DOHH2 (cell line): Measurements from ENCODE around the gene FAM83F.

Experiments
- H3F3A ChIP-seq: fragments of 200-600 bp; sonication (generic), shearing (Covaris generic); 2 replicates; pipeline ENCODE4 v1.6.0; 2016; ENCODE audit warnings: antibody characterized with exemption, mild to moderate bottlenecking; ENCODE audit not compliant: control insufficient read depth, insufficient read depth
- H3K27ac ChIP-seq: fragments of 200-600 bp; sonication (generic); 2 replicates; pipeline ENCODE4 v1.5.1; 2014; ENCODE audit warnings: low read depth, mild to moderate bottlenecking, low read length, moderate library complexity
- H3K27me3 ChIP-seq: fragments of 200-600 bp; sonication (generic); 2 replicates; pipeline ENCODE4 v1.6.1; 2014; ENCODE audit warnings: mild to moderate bottlenecking, low read length, mixed read lengths; ENCODE audit not compliant: control insufficient read depth
- H3K36me3 ChIP-seq: fragments of 200-600 bp; sonication (generic); 2 replicates; pipeline ENCODE4 v1.6.1; 2014; ENCODE audit warnings: mild to moderate bottlenecking, low read length, moderate library complexity, mixed read lengths; ENCODE audit not compliant: control insufficient read depth
- H3K4me1 ChIP-seq: fragments of 200-600 bp; sonication (generic); 2 replicates; pipeline ENCODE4 v1.6.1; 2014; ENCODE audit warnings: mild to moderate bottlenecking, low read length, mixed read lengths; ENCODE audit not compliant: control insufficient read depth
- H3K4me2 ChIP-seq: fragments of 200-600 bp; sonication (generic); 2 replicates; pipeline ENCODE4 v1.6.0; 2014; ENCODE audit warnings: mild to moderate bottlenecking, low read length, moderate library complexity
- H3K4me3 ChIP-seq: fragments of 200-600 bp; sonication (generic); 2 replicates; pipeline ENCODE4 v1.5.1; 2014; ENCODE audit warnings: mild to moderate bottlenecking, low read length, mixed read lengths
- H3K79me2 ChIP-seq: fragments of 200-600 bp; sonication (generic); 2 replicates; pipeline ENCODE4 v1.6.1; 2014; ENCODE audit warnings: mild to moderate bottlenecking, low read length, mixed read lengths; ENCODE audit not compliant: control insufficient read depth
- H3K9me2 ChIP-seq: fragments of 200-600 bp; sonication (generic); replicated peaks from 2 replicates; pipeline ENCODE4 v1.6.1; 2014; ENCODE audit warnings: mild to moderate bottlenecking, low read length, mixed read lengths; ENCODE audit not compliant: control insufficient read depth
- H3K9me3 ChIP-seq: fragments of 200-600 bp; sonication (generic); 2 replicates; pipeline ENCODE4 v1.6.1; 2014; ENCODE audit warnings: antibody characterized with exemption, low read length, mixed read lengths; ENCODE audit not compliant: control insufficient read depth, insufficient read depth
- H4K20me1 ChIP-seq: fragments of 200-600 bp; sonication (generic); 2 replicates; pipeline ENCODE4 v1.6.0; 2014; ENCODE audit warnings: low read depth, mild to moderate bottlenecking, antibody characterized with exemption, low read length, moderate library complexity; ENCODE audit not compliant: control insufficient read depth, insufficient read depth
- CTCF ChIP-seq: fragments of 200-600 bp; sonication (generic); IDR thresholded peaks from one replicate; pipeline ENCODE4 v1.5.1; 2014; ENCODE audit warnings: antibody characterized with exemption, mild to moderate bottlenecking, low read depth, low read length; ENCODE audit not compliant: poor library complexity, severe bottlenecking
- EZH2phosphoT487 ChIP-seq: fragments of 200-600 bp; sonication (generic); IDR thresholded peaks from 2 replicates; pipeline ENCODE4 v1.6.1; 2017; ENCODE audit warnings: borderline replicate concordance, mild to moderate bottlenecking, antibody characterized with exemption, low read length, moderate library complexity, mixed read lengths

Gene FAM83F

GRCh38 chr22:40077646-40078016, 82.9 kb downstream of the FAM83F start:
- TF ChIP-seq CTCF, result no peak
- TF ChIP-seq EZH2phosphoT487, result no peak
- Histone ChIP-seq H3K9me2 (no peaks in the 10 kb centered on the region), H3K4me2 (no peak overlapping the region), H3K36me3 (no peaks in the 10 kb centered on the region), H3K27me3 (no peaks in the 10 kb centered on the region), H3K27ac (no peak overlapping the region), H3F3A (no peaks in the 10 kb centered on the region), H3K79me2 (peaks cover 62% of the 10 kb centered on the region), H3K4me3 (no peak overlapping the region), H3K9me3 (no peaks in the 10 kb centered on the region), H4K20me1 (no peaks in the 10 kb centered on the region), H3K4me1 (0 out of 2 replicates have a peak, but pooled peaks cover 7% of the 10 kb centered on the region)

GRCh38 chr22:40081662-40082061, 86.9 kb downstream of the FAM83F start:
- H4K20me1 ChIP-seq, result no peaks in the 10 kb centered on the region
- TF ChIP-seq EZH2phosphoT487 (no peak), CTCF (no peak)
- no peaks in the 10 kb centered on the region for H3K9me2 ChIP-seq
- H3K36me3 ChIP-seq, result no peaks in the 10 kb centered on the region
- no peaks in the 10 kb centered on the region for H3F3A ChIP-seq
- H3K4me3 ChIP-seq, result no peak overlapping the region
- H3K4me1 ChIP-seq, result 0 out of 2 replicates have a peak, but pooled peaks cover 5% of the 10 kb centered on the region
- peaks cover 71% of the 10 kb centered on the region for H3K79me2 ChIP-seq
- no peaks in the 10 kb centered on the region for H3K27me3 ChIP-seq
- H3K27ac ChIP-seq, result no peak overlapping the region
- H3K9me3 ChIP-seq, result no peaks in the 10 kb centered on the region
- H3K4me2 ChIP-seq, result no peak overlapping the region

GRCh38 chr22:40082184-40082583, 87.4 kb downstream of the FAM83F start:
- H3K4me3 ChIP-seq, result no peak overlapping the region
- no peaks in the 10 kb centered on the region for H3K27me3 ChIP-seq
- H3K9me2 ChIP-seq, result no peaks in the 10 kb centered on the region
- no peaks in the 10 kb centered on the region for H3K9me3 ChIP-seq
- H3K4me1 ChIP-seq, result 0 out of 2 replicates have a peak, but pooled peaks cover under 1% of the 10 kb centered on the region
- no peaks in the 10 kb centered on the region for H3F3A ChIP-seq
- TF ChIP-seq CTCF (no peak), EZH2phosphoT487 (no peak)
- H4K20me1 ChIP-seq, result no peaks in the 10 kb centered on the region
- H3K27ac ChIP-seq, result no peak overlapping the region
- no peak overlapping the region for H3K4me2 ChIP-seq
- no peaks in the 10 kb centered on the region for H3K36me3 ChIP-seq
- H3K79me2 ChIP-seq, result peaks cover 66% of the 10 kb centered on the region
